ENCODE measurements around the gene ANK2.
A peak's percentile ranks its signal among the peaks of the same experiment; 100 is the strongest.
"Not testable (repeated sequence)": the region's sequence is repeated elsewhere in the genome, so short reads cannot be mapped to it uniquely, and the experiment has no call there.

Gene ANK2

GRCh38 chr4:113209153-113209552 is 159.7 kb downstream of the ANK2 start:
- DNase-seq (ENCODE audit: low read depth in 2 of 2), result no peak

DNA sequence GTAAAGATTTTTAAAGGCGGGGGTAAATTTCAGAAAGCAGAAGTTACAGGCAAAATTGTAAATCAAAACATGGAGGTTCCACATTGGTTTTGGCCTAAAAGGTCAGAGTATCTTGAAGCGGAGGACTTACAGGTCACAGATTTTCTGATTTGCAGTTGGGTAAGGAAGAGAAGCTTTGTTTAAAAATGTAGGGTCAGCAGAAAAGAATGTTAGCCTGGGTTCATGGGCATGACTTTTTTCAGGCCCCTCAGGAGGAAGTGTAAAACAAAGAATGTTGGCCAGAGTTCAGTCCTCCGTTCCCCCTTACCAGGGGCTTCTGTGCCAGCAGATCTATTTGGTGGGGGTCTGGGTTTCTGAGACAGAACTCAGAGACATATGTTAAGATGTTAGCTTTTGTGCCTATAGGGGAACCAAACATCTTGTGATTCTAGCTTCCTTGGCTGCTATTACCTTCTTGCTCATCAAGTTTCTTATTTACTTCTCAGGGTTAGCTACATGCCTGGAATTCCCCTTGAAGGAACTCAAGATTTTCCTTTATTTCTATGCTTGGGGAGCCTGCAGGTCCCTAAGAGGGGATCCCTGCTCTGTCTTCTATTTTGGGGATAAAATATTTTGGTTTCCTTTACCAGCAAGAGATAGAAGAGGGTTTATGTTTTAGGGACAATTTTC is 160.3 kb downstream of the ANK2 start:
- no peak for DNase-seq (ENCODE audit: low read depth in 2 of 2)

DNA sequence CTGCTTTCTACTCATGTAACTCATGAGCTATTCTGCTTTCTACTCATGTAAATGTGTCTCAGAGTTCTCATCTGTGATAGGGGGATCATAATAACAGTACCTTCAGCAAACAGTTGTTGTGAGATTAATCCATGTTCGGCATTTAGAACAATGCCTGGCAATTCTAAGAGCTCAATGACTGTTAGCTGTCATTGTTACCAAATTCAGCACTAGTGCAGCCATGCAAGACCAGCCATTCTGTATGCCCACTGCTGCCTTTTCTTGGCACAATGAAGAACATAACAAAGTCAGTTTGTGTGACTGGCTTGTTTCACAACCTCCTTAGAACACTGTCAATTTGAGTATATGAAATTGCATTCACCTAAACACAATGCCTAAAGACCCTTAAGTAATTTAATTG is 163.2 kb downstream of the ANK2 start:
- DNase-seq (ENCODE audit: low read depth in 2 of 2), result no peak

DNA sequence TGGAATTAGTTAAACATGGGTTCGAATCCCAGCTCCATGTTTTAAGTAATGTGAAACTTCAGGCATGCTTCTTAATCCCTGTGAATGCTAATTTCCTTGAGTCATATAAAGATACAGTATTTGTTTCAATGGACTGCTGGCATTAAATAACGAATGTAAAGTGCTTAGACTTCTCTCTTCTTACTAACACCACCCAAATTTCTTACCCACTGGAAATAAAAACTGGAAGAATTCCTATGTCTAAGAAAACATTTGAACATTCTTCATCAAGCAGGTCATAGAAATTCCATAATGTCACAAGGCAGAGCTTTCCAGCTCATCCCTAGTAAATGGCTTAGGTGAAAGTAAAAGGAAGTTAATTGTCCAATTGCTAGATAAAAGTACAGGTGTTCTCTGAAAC is 172.5 kb downstream of the ANK2 start:
- no peak for DNase-seq (ENCODE audit: low read depth in 2 of 2)

- DNase-seq (ENCODE audit: low read depth in 2 of 2), result no peak
These were observed 173.0 kb downstream of the ANK2 start for GRCh38 chr4:113222471-113222870.

- no peak for DNase-seq (ENCODE audit: low read depth in 2 of 2)
These were observed 173.5 kb downstream of the ANK2 start for GRCh38 chr4:113223001-113223400.

DNA sequence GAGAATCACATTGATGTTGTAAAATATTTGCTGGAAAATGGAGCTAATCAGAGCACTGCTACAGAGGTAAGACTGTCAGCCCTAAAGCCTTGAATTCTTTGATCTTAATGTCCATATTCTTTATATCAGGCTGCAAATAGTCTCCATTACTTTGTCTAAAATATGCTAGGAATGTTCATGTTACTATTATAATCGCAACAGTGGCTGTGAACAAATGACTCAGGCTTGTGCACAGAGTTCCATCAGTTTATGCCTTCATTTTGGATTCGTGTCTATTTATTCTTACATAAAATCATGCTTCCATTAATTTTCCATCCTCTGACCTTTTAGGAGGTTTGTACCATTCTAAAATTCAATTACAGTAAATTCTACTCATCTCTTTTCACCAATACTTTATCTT is 182.7 kb downstream of the ANK2 start:
- DNase-seq (ENCODE audit: low read depth in 2 of 2), result no peak

- DNase-seq (ENCODE audit: low read depth in 2 of 2), result no peak
These were observed 187.5 kb downstream of the ANK2 start for GRCh38 chr4:113236916-113237315.

- no peak for DNase-seq (ENCODE audit: low read depth in 2 of 2)
These were observed 193.9 kb downstream of the ANK2 start for GRCh38 chr4:113243312-113243711.

DNA sequence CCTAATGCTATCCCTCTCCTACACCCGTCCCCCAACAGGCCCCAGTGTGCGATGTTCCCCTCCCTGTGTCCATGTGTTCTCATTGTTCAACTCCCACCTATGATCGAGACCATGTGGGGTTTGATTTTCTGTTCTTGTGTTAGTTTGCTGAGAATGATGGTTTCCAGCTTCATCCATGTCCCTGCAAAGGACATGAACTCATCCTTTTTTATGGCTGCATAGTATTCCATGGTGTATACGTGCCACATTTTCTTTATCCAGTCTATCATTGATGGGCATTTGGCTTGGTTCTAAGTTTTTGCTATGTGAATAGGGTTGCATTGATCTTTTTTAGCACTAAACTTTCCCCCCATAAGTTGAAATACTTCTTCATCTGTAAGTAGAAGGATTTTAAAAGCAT is 195.3 kb downstream of the ANK2 start:
- DNase-seq (ENCODE audit: low read depth in 2 of 2), result not testable (repeated sequence)

DNA sequence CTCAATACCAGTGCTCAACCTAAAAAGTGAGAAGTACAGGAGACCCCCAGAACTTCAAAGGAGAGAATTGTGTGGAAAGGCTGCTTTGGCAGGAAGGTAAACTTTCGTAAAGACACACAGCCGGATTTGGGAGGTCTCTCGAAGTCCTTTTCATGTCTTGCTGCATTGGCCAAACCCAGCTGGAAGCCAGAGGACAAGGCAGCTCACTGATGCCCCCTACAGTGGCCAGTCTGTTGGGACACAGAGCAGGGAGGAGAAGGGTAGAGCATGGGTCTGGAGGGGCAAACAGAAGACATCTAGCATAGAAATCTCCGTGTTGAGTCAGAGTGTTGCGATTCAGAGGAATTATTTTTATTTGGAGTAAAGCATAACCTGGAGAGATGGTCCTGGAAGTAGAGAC is 198.9 kb downstream of the ANK2 start:
- no peak for DNase-seq (ENCODE audit: low read depth in 2 of 2)

DNA sequence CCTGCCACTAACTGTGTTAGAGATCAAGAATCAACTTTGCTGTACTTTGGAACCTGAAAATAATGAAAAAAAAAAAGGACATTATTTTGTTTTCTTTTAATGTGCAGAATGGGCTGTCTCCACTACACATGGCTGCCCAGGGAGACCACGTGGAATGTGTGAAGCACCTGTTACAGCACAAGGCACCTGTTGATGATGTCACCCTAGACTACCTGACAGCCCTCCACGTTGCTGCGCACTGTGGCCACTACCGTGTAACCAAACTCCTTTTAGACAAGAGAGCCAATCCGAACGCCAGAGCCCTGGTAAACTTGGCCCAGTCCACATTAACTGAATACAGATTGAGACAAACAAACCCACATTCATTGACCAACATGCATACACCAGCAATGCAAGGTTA is 206.2 kb downstream of the ANK2 start:
- no peak for DNase-seq (ENCODE audit: low read depth in 2 of 2)

GRCh38 chr4:113256946-113257345 is 207.5 kb downstream of the ANK2 start:
- no peak for DNase-seq (ENCODE audit: low read depth in 2 of 2)

GRCh38 chr4:113260688-113261087 is 211.2 kb downstream of the ANK2 start:
- no peak for DNase-seq (ENCODE audit: low read depth in 2 of 2)

- DNase-seq (ENCODE audit: low read depth in 2 of 2), result no peak
These were observed 213.8 kb downstream of the ANK2 start for GRCh38 chr4:113263274-113263673.

GRCh38 chr4:113270520-113271319 is 221.3 kb downstream of the ANK2 start:
- no peak for DNase-seq (ENCODE audit: low read depth in 2 of 2)

- DNase-seq (ENCODE audit: low read depth in 2 of 2), result no peak
These were observed 223.1 kb downstream of the ANK2 start for GRCh38 chr4:113272523-113272922.

DNA sequence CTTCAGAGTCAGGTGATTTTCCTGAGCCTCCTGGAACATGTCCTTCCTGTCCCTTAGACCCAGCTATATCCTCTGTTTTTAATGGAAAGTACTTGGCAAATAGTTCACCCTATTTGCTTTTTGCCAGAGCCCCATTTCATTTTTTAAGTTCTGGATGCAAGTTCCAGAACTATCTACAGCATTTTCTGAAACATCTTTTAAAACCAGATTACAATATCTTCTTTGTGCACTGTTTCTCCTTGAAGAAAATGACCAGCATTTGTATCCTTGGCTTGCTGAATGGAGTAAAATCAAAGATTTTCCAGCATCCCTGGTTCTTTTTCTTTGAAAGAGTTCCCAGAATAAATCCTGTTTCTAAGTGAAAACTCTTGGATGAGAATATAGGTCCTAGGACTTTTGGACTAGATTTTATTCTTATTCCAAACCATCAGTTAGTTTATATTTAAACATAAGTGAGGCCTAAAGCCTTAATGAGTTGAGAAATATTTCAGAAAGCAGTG is 224.3 kb downstream of the ANK2 start:
- no peak for DNase-seq (ENCODE audit: low read depth in 2 of 2)

DNA sequence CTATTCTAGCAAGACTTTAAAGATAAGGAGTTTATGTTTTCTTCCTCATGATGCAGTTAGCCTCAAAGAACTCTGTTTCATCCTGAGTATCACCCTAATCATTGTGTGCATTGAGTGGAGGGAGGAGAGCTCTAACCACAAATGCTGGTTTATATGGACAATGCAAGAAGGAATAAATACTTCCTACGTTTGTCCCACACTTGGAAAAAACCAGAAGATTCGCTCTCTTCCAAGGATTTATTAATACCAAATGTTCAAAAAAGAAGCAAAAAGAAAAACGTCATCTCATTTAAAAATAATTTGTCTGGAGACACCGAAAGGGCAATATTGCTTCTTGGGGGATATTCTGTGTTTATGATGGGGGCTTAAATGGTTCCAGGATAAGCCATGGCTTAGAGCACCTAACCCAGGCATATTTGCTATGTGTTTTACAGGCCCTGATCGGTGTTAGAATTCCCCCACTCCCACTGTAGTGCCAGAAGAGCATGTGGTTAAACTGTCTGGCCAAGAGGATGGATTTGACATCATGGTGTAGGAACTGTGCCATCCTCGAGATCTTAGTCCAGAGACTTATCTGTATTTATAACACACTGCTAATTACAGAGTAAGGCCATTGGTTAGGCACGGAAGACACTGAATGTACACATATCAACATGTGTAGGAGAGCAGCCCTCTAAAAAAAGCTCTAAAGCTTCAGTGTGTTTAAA is 227.2 kb downstream of the ANK2 start:
- no peak for DNase-seq (ENCODE audit: low read depth in 2 of 2)

GRCh38 chr4:113278324-113278934 is 229.0 kb downstream of the ANK2 start:
- peak in 1 of 2 donors; percentile 16 for DNase-seq (ENCODE audit: low read depth in 2 of 2)

DNA sequence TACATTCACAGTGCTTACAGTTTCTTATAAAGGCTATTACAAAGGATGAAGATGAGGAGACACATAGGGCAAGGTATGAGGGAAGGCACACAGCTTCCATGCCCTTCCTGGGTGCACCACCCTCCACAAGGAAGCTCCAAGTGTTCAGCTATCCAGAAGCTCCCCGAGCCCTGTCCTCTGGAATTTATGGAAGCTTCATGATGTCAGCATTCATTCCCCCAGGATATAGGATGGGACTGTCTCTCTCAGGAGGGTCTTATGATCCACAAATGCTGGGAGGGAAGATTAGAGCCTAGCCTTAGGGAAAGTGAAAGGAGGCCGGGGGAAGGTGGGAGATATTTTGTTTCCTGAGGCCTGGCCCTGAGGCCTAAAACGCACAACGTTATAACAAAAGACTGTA is 236.0 kb downstream of the ANK2 start:
- DNase-seq (ENCODE audit: low read depth in 2 of 2), result no peak

DNA sequence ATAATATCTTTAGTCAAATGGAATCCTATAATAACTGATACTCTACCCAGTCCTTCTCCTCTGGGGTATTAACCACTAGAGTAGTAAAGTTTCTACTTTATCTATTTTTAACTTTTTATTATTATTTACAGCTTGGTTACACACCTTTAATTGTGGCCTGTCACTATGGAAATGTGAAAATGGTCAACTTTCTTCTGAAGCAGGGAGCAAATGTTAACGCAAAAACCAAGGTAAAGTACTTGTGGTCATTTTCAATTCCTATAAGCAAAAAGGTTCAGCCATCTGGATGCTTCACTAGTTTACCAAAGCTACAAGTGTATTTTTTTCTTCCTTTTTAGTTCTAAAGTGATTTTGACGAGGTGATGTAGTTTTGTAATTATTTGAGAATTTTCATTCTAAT is 238.8 kb downstream of the ANK2 start:
- no peak for DNase-seq (ENCODE audit: low read depth in 2 of 2)
